CD4-positive, CD25-positive, alpha-beta regulatory T cell (primary cell): ENCODE results near the gene RTL5. TPM values are rescaled to one million over a fixed set of nuclear protein-coding genes. Genes with fewer than 3 reads are reported as not detected.
A peak's percentile ranks its signal among the peaks of the same experiment; 100 is the strongest.

ENCODE experiments used
- ATAC-seq, 2 donors: fragments of 150-1000 bp; cut with Tn5 transposase; one replicate each; pipeline ENCODE4 v1.10.0; 2021; ENCODE audit warnings: low read depth in 2 of 2, moderate number of reproducible peaks in 2 of 2, moderate library complexity in 1 of 2
- DNase-seq, 3 donors: peaks; one replicate each; pipeline versions ENCODE4 v3.0.0 to v3.0.0-alpha.2; 2012 to 2022; ENCODE audit warnings: mixed read lengths in 1 of 3
- H3K27ac ChIP-seq: one replicate; pipeline ENCODE4 v1.7.0; 2013; ENCODE audit warnings: mild to moderate bottlenecking, low read length; ENCODE audit not compliant: insufficient read depth, poor library complexity, severe bottlenecking
- H3K27me3 ChIP-seq: one replicate; pipeline ENCODE4 v1.7.0; 2013; ENCODE audit warnings: low read length; ENCODE audit not compliant: control insufficient read depth, insufficient read depth
- H3K36me3 ChIP-seq: one replicate; pipeline ENCODE4 v1.7.0; 2013; ENCODE audit warnings: mild to moderate bottlenecking, low read length, moderate library complexity; ENCODE audit not compliant: control insufficient read depth, insufficient read depth
- H3K4me1 ChIP-seq: 2 replicates; pipeline ENCODE4 v1.7.0; 2013; ENCODE audit warnings: mild to moderate bottlenecking, low read length; ENCODE audit not compliant: insufficient read depth, control insufficient read depth, poor library complexity, severe bottlenecking
- H3K4me3 ChIP-seq: one replicate; pipeline ENCODE4 v1.7.0; 2013; ENCODE audit warnings: low read depth, mild to moderate bottlenecking, low read length, moderate library complexity
- H3K9me3 ChIP-seq, 2 experiments: 1 replicate in 1 of 2; 2 replicates in 1 of 2; pipeline ENCODE4 v1.7.0; 2013; ENCODE audit warnings: low read length in 2 of 2, mild to moderate bottlenecking in 1 of 2, moderate library complexity in 1 of 2; ENCODE audit not compliant: control insufficient read depth in 2 of 2
- H3K27ac Mint-ChIP-seq, 3 donors: one replicate each; pipeline ENCODE4 v1.8.0; 2020 to 2022; ENCODE audit warnings: mild to moderate bottlenecking in 3 of 3, mixed read lengths in 3 of 3, moderate library complexity in 2 of 3
- H3K27me3 Mint-ChIP-seq: one replicate; pipeline ENCODE4 v1.8.0; 2022; ENCODE audit warnings: mild to moderate bottlenecking, mixed read lengths
- H3K36me3 Mint-ChIP-seq: one replicate; pipeline ENCODE4 v1.8.0; 2020; ENCODE audit warnings: mixed read lengths
- H3K4me1 Mint-ChIP-seq, 4 donors: one replicate each; pipeline ENCODE4 v1.8.0; 2020 to 2022; ENCODE audit warnings: mixed read lengths in 4 of 4, mild to moderate bottlenecking in 1 of 4
- H3K4me3 Mint-ChIP-seq, 4 donors: one replicate each; pipeline ENCODE4 v1.8.0; 2020 to 2022; ENCODE audit warnings: mild to moderate bottlenecking in 4 of 4, mixed read lengths in 4 of 4, moderate library complexity in 3 of 4
- H3K9me3 Mint-ChIP-seq, 7 donors: one replicate each; pipeline ENCODE4 v1.8.0; 2020 to 2022; ENCODE audit warnings: mixed read lengths in 7 of 7, mild to moderate bottlenecking in 3 of 7, moderate library complexity in 2 of 7
- polyA plus RNA-seq, 4 donors: library from polyadenylated mRNA; unstranded; fragments of 300-500 nt; fragmentation: Illumina TruSeq; gene quantifications; one replicate each; pipeline ENCODE4 v1.2.3, GENCODE V29; 2021
- total RNA-seq: library from RNA; stranded (reverse); gene quantifications from one replicate; pipeline ENCODE4 v1.2.3, GENCODE V29; 2022

The RTL5 gene
- total and polyA plus RNA-seq, 5 donors from 2014 or later: 0.05 to 1.1 (median 0.09) TPM; not detected in 2

DNA sequence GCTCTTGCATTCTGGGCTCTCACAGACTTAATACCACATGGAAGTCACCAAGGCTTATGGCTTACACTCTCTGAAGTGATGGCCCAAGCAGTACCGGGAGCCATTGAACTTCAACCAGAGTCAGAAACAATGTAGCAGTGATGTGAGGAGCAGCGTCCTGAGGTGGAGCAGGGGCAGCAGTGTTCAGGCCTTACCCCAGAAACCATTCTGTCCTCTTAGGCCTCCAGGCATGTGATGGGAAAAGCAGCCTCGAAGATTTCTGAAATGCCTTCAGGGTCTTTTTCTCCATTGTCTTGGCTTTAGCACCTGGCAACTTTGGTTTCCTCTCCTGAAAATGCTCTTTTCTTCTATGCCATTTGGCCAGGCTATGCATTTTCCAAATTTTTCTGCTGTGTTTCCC lies 27.1 kb upstream of the RTL5 start:
- H3K27me3 Mint-ChIP-seq: peaks cover 7% of the 10 kb centered on the region
- H3K4me3 Mint-ChIP-seq: no peak overlapping the region
- peaks cover 5% of the 10 kb centered on the region for H3K36me3 Mint-ChIP-seq
- DNase-seq (no peak), ATAC-seq (no peak)
- H3K4me1 ChIP-seq: no peaks in the 10 kb centered on the region
- no peaks in the 10 kb centered on the region for H3K27me3 ChIP-seq
- no peaks in the 10 kb centered on the region for H3K9me3 Mint-ChIP-seq
- H3K4me1 Mint-ChIP-seq: no peaks in the 10 kb centered on the region
- no peak overlapping the region for H3K27ac Mint-ChIP-seq
- H3K4me3 ChIP-seq: no peak overlapping the region
- H3K9me3 ChIP-seq: no peaks in the 10 kb centered on the region
- H3K27ac ChIP-seq: no peak overlapping the region
- H3K36me3 ChIP-seq: no peaks in the 10 kb centered on the region

DNA sequence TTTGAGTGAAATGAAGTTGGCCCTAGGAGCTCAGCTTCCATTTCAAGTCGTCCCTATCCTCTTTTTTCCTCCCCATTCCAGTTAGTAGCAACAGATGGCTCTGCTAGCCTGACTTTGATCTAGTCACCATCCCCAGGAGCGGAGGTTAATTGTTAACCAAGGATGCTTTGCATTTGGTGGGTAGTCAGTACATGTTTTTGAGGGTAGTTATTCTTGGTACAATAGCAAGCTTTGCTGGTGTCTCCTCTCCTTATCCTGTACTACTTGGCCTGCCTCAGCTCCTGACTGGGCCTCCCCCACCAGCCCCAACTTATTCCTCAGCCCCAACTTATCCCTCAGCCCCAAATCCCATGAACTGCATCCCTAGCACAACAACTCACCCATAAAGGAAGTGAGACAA lies 14.8 kb upstream of the RTL5 start:
- no peak for DNase-seq
- Histone ChIP-seq H3K9me3 (no peaks in the 10 kb centered on the region), H3K4me1 (peaks cover 5% of the 10 kb centered on the region), H3K36me3 (no peaks in the 10 kb centered on the region), H3K4me3 (no peak overlapping the region), H3K27me3 (no peaks in the 10 kb centered on the region), H3K27ac (no peak overlapping the region)
- Mint-ChIP-seq H3K4me1 (peaks cover 1 to 17% (median 13%) of the 10 kb centered on the region in 4 donors), H3K27me3 (peaks cover 6% of the 10 kb centered on the region), H3K27ac (no peak overlapping the region), H3K36me3 (no peaks in the 10 kb centered on the region), H3K4me3 (peak overlapping the region in 1 of 4 donors; percentile 5), H3K9me3 (no peaks in the 10 kb centered on the region)
- no peak for ATAC-seq

DNA sequence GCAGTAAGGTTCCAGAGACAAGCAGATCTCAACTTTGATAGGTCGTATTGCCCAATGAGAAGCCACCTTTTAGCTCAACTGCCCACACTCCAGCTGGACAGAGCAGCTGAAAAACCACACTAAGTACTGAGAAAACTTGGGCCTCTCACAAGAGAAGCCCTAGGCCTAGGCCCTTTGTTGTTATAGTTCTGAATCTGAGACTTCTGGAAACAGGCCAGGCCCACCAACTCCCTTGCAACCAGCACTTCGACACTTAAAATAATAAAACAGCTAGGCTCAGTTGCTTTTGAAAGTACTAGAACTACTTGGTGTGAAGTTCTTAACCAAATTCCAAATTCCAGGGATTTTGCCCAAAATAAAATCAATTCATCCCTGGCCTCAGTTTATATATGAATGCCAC lies 13.5 kb upstream of the RTL5 start:
- no peak for DNase-seq
- H3K4me3 ChIP-seq: no peak overlapping the region
- H3K4me1 Mint-ChIP-seq: peaks cover 6 to 26% (median 19%) of the 10 kb centered on the region in 4 donors
- no peak overlapping the region for H3K27ac ChIP-seq
- no peak overlapping the region for H3K27ac Mint-ChIP-seq
- no peak overlapping the region for H3K4me3 Mint-ChIP-seq
- H3K9me3 Mint-ChIP-seq: no peaks in the 10 kb centered on the region
- H3K27me3 ChIP-seq: no peaks in the 10 kb centered on the region
- H3K9me3 ChIP-seq: no peaks in the 10 kb centered on the region
- ATAC-seq: no peak
- H3K4me1 ChIP-seq: peaks cover 14% of the 10 kb centered on the region
- H3K36me3 Mint-ChIP-seq: no peaks in the 10 kb centered on the region
- no peaks in the 10 kb centered on the region for H3K36me3 ChIP-seq
- peaks cover 6% of the 10 kb centered on the region for H3K27me3 Mint-ChIP-seq

DNA sequence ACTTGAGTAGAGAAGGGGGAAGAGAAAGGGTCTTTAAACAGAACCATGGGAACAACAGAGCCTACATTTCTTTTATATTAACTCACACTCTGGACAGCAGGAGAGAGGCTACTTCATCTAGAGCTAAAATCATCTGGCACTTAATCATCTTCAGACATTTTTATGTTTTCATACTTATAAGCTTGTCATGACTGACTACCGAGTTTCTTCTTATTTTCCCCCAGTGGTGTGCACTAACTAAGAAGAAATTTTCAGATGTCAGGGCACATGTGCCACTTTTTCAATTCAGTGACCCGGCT lies 11.8 kb upstream of the RTL5 start:
- Histone ChIP-seq H3K36me3 (no peaks in the 10 kb centered on the region), H3K27ac (no peak overlapping the region), H3K27me3 (no peaks in the 10 kb centered on the region), H3K4me3 (no peak overlapping the region), H3K9me3 (no peaks in the 10 kb centered on the region), H3K4me1 (peaks cover 14% of the 10 kb centered on the region)
- H3K9me3 Mint-ChIP-seq: no peaks in the 10 kb centered on the region
- peaks cover 6 to 26% (median 19%) of the 10 kb centered on the region in 4 donors for H3K4me1 Mint-ChIP-seq
- no peak overlapping the region for H3K4me3 Mint-ChIP-seq
- H3K36me3 Mint-ChIP-seq: no peaks in the 10 kb centered on the region
- H3K27ac Mint-ChIP-seq: peak overlapping the region in 1 of 3 donors; percentile 69
- DNase-seq (no peak), ATAC-seq (no peak)
- peaks cover 6% of the 10 kb centered on the region for H3K27me3 Mint-ChIP-seq

DNA sequence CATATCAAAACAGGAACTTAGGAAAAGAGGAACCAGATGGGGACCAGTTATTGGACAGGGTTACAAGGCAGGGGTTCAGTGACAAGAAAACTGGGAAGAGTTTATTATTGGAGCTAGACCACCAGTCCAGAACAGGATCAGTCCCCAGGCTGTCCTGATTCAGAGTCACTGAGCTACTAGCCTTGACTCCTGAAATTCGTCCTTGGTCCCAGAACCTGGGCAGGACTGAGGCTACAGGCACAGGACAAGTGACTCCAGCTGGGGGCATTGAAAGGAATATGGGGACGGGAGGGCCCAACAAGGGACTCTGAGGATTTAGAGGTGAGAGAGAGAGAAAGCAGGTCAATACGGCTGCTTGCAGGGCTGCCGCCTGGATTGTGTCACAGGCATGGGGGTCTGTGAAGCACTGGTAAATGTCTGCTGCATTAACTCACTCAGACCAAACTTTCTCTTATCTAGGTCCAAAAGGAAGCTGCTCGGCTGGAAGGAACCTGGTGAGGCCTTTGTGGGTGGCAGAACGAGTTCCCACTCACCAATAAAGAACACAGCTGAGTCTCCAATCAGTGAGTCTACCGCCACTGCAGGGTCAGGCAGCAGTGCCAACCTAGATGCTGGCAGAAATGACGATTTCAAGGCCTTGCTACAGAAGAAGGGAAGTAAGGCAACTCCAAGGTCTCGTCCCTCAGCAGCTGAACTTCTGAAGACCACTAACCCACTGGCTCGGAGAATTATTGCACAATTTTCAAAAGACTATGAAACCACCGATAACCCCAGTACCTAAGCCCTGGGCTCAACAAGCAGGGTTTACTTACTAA lies 11.3 kb upstream of the RTL5 start:
- ATAC-seq: no peak
- H3K27me3 Mint-ChIP-seq: peaks cover 6% of the 10 kb centered on the region
- no peaks in the 10 kb centered on the region for H3K36me3 Mint-ChIP-seq
- no peak overlapping the region for H3K4me3 ChIP-seq
- no peaks in the 10 kb centered on the region for H3K9me3 ChIP-seq
- H3K36me3 ChIP-seq: no peaks in the 10 kb centered on the region
- H3K4me3 Mint-ChIP-seq: no peak overlapping the region
- H3K27ac Mint-ChIP-seq: peak overlapping the region in 1 of 3 donors; percentile 69
- DNase-seq: no peak
- H3K27me3 ChIP-seq: no peaks in the 10 kb centered on the region
- peaks cover 6 to 26% (median 19%) of the 10 kb centered on the region in 4 donors for H3K4me1 Mint-ChIP-seq
- peaks cover 14% of the 10 kb centered on the region for H3K4me1 ChIP-seq
- no peaks in the 10 kb centered on the region for H3K9me3 Mint-ChIP-seq
- H3K27ac ChIP-seq: no peak overlapping the region

DNA sequence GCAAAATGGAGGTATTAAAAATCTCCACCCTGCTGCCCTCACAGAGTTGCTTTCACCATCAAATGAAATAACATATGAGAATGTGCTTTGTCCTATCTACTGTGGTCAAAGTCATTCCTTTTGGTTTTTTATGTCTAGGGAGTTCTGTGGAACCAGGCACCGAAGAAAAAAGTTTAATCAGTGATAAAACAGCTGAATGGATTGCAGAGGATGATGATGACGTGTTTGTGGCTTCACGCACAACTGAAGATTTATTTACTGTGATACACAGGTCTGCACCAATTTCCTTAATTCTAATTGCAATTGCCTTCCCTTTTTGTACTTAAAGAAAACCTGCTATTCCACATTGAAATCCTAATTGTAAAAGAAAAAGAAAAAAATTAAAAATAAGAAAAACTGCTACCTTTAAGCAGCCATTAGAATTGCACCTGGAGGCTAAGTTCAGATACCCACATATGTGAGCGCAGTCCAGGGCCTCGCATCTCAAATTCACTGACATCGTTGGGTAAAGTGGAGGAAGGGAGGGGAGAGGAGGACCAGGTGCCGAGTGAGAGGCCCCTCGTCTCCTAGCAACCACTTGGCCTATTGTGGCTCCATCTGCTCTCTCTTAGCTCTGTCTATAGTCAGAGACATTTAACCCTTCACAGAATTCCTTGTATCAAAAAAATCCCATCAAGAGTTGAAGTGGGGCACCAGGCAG lies 10.5 kb upstream of the RTL5 start:
- Histone ChIP-seq H3K27me3 (no peaks in the 10 kb centered on the region), H3K9me3 (no peaks in the 10 kb centered on the region), H3K4me1 (peaks cover 14% of the 10 kb centered on the region), H3K27ac (no peak overlapping the region), H3K4me3 (no peak overlapping the region), H3K36me3 (no peaks in the 10 kb centered on the region)
- ATAC-seq (no peak), DNase-seq (no peak)
- Mint-ChIP-seq H3K4me3 (no peak overlapping the region), H3K9me3 (no peaks in the 10 kb centered on the region), H3K4me1 (peaks cover 6 to 26% (median 19%) of the 10 kb centered on the region in 4 donors), H3K27me3 (peaks cover 6% of the 10 kb centered on the region), H3K36me3 (no peaks in the 10 kb centered on the region), H3K27ac (no peak overlapping the region)

DNA sequence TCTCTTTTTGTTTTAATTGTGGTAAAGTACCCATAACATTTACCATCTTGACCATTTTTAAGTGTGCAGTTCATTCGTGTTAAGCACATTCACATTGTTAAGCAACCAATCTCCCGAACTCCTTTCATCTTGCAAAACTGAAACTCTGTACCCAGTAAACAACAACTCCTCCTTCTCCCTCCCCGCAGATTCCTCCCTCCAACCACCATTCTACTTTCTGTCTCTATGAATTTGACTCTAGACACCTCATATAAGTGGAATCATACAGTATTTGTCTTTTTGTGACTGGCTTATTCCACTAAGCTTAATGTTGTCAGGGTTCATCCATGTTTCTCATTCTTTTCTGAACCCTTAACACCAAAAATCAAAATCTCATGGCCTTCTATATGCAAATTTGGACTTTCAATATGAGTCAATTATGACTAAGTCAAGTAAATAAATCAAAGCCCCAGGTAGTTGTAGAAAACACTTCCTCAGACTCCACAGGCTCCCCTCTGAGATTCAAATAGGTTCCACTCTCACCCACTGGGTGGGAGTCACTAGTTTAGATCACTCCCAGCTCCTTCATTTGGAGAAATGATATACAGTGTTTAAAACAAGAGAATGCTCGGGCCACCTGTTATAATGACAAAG lies 9.8 kb upstream of the RTL5 start:
- no peaks in the 10 kb centered on the region for H3K9me3 Mint-ChIP-seq
- DNase-seq: peak in 1 of 3 donors; percentile 25
- Histone ChIP-seq H3K27ac (no peak overlapping the region), H3K27me3 (no peaks in the 10 kb centered on the region), H3K4me1 (peaks cover 14% of the 10 kb centered on the region), H3K4me3 (peak overlapping the region; percentile 24), H3K36me3 (no peaks in the 10 kb centered on the region), H3K9me3 (no peaks in the 10 kb centered on the region)
- peaks cover 4% of the 10 kb centered on the region for H3K27me3 Mint-ChIP-seq
- peak overlapping the region in 1 of 3 donors; percentile 82 for H3K27ac Mint-ChIP-seq
- ATAC-seq: peak in 1 of 2 donors; percentile 46
- H3K36me3 Mint-ChIP-seq: no peaks in the 10 kb centered on the region
- peak overlapping the region in 1 of 4 donors; percentile 73 for H3K4me3 Mint-ChIP-seq
- H3K4me1 Mint-ChIP-seq: peaks cover 6 to 26% (median 19%) of the 10 kb centered on the region in 4 donors
